Measurements from ENCODE around the gene LTBP1.
"Not testable (repeated sequence)": the region's sequence is repeated elsewhere in the genome, so short reads cannot be mapped to it uniquely, and the experiment has no call there.

LTBP1 gene, protein sequence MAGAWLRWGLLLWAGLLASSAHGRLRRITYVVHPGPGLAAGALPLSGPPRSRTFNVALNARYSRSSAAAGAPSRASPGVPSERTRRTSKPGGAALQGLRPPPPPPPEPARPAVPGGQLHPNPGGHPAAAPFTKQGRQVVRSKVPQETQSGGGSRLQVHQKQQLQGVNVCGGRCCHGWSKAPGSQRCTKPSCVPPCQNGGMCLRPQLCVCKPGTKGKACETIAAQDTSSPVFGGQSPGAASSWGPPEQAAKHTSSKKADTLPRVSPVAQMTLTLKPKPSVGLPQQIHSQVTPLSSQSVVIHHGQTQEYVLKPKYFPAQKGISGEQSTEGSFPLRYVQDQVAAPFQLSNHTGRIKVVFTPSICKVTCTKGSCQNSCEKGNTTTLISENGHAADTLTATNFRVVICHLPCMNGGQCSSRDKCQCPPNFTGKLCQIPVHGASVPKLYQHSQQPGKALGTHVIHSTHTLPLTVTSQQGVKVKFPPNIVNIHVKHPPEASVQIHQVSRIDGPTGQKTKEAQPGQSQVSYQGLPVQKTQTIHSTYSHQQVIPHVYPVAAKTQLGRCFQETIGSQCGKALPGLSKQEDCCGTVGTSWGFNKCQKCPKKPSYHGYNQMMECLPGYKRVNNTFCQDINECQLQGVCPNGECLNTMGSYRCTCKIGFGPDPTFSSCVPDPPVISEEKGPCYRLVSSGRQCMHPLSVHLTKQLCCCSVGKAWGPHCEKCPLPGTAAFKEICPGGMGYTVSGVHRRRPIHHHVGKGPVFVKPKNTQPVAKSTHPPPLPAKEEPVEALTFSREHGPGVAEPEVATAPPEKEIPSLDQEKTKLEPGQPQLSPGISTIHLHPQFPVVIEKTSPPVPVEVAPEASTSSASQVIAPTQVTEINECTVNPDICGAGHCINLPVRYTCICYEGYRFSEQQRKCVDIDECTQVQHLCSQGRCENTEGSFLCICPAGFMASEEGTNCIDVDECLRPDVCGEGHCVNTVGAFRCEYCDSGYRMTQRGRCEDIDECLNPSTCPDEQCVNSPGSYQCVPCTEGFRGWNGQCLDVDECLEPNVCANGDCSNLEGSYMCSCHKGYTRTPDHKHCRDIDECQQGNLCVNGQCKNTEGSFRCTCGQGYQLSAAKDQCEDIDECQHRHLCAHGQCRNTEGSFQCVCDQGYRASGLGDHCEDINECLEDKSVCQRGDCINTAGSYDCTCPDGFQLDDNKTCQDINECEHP (N-terminal part only)

DNA sequence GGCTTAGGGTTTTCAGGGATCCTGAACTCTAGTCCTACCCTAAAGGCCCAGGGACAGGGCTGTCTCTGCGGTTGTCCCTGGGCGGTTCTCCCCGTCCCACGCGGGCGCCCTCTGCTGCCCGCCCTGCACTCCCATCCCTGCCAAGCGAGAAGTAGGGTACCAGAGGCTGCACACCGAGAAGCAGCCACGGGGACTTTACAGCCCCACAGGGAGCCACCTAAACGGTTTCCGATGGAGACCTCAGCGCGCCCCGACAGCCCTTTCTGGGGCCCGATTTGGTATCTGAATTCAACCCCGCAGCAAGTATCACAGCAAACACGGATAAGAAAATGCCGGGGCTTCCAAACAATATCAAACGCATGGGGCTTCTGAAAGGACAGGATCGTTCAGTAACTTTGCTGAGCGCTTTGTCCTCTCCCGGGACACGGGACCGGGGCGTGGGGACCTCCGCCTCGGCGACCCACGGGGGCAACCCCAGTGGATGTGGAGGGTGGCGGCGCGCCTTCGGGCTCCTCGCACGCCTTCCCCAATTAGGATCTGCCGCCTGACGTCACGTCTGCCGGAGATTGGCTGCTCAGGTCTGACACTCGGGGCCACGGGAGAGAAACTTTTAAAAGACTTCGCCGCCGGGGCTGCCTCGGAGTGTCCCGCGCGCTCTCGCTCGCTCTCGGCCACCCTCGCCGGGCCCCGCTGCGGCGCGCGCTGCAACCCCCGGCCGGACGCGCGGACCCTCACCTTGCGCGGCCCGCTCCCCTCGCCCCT is at the start of gene LTBP1:
Gene LTBP1 (plus strand): TSS at position 640 of the 762 bp plus-strand sequence. CDS start 372 bp downstream, outside the sequence.
- DNase-seq: peak; percentile 71

DNA sequence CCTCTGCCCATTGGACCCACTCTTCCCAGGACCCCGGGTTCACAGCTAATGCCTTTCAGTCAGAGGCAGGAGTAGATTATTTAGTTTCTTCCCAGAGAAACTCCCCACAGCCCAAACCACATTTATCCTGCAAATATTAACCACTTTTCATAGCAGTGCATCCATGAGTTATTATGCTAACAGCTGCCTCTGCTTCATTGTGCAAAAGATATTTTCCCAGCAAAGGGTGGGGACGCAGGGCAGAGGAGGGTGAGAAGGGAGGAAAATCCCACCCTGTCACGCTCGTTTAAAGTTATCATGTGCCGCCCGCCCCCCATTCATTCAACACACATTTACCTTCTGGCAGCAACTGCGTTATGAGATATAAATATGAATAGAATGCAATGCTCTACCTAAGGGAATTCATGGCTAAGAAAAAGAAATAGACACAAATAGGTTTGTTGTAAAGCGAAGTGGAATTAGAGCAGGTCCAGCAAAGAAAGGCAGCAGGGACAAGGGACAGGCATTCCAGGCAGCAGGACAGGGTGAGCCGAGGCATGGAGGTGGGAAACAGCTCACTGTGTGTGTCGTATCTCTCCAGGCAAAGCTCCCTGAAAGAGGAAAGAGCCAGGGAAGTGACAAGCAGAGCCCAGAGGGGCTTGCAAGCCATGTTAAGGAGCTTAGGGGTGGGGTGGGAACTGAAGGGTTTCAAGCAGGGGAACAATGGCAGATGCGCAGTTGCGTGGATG is 46.3 kb upstream of the LTBP1 start:
- no peak for DNase-seq

DNA sequence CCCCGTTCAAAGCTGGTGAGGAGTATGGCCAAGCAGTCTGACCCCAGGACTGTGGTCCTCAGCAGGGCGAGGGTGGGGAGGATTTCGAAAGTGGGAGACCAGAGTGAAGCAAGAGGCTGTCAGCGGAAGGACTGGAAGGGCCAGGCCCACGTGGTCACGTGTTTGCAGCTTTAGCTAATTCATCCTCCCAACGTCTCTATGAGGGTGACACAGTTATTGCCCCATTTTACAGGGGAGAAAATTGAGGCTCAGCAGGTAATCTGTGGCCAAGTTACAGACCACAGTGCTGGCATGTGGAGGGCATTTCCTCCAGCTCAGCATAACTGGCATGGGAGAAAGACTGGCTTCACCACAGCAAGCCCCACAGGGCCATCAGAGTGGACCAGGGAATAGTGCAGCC is 45.4 kb upstream of the LTBP1 start:
- DNase-seq: no peak

DNA sequence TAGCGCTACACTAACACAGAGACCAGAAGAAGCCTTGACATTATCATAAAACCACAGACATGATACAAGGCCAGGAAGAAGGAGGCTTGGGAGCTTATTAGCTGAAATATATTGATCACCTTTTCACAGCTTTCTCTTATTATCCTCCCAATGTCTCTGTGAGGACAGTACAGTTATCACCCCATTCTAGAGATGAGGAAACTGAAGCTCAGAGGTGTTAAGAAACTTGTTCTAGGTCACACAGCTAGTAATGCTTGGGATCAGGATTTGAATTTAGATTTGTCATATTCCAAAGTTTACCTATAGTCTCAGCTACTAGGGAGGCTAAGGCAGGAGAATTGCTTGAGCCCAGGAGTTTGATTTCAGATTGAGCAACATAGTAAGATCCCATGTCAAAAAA is 44.6 kb upstream of the LTBP1 start:
- DNase-seq: no peak

DNA sequence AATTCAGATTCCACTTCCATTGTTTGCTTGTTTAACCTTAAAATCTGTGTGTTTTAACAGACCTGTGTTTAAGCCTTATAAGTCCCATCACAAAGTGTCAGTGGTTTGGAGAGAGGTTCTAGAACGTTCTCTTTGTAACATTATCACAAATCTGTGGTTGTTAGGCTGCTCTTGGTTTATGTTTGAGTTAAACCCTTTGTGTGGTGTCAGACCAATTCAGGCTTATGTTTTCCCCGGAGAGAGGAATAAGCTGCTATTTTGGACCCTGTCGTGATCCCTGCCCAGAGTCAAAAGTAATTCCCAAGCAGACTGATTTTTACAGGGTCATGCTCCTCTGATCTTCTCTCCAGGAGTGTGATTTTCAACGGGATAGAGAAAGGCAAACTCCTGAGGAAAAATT is 43.8 kb upstream of the LTBP1 start:
- no peak for DNase-seq

DNA sequence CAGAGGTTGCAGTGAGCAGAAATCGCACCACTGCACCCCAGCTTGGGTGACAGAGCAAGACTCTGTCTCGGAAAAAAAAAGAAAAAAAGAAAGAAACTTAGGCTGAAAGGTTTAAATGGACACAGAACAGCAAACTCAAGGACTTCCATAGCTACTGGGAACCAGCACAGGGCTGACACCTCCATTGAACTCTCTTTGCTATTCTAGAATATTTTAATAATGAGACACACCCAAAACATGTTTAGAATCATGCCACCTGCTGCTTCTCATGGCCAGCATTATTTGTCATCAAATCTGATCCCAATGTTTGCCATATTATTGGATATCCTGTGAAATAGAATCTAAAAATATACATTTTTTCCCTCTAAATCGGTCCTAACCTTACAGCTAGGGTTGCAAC is 42.7 kb upstream of the LTBP1 start:
- DNase-seq: no peak

DNA sequence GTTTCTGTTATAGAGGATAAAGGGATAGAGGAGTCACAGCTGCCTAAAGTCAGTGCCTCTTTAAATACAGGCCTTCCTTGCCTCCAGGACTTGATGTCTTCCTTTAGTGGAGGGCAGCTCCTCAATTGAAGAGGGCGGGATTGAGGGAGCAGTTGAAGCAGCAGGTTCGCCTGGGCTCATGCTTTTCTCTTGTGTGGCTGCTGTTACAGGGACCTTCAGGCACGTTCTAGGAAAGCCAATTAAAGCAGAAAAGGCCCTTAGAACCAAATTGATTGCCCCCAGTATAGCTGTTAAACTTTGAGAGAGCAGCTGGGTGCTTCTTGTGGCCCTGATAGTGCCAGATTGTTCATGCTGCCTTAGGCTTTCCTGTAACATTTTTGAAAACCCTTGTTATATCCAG is 42.0 kb upstream of the LTBP1 start:
- DNase-seq: no peak

DNA sequence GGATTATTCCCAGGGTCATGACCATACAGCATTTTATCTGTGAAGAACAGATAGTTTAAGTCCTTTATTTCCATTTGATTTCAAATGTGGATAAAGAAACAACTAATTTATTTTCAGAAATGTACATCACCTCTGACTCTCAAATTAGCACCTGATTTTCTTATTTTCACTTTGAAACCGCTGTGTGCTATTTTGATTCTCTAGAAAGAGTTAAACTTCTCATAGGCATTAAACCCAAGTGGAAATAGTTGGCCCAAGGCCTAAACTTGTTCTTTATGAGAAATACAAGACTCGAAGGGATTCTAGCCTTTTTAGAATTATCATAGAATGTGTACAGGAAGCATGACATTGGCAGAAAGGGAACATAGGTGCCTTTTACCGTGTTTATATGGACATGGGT is 41.5 kb upstream of the LTBP1 start:
- DNase-seq: no peak

DNA sequence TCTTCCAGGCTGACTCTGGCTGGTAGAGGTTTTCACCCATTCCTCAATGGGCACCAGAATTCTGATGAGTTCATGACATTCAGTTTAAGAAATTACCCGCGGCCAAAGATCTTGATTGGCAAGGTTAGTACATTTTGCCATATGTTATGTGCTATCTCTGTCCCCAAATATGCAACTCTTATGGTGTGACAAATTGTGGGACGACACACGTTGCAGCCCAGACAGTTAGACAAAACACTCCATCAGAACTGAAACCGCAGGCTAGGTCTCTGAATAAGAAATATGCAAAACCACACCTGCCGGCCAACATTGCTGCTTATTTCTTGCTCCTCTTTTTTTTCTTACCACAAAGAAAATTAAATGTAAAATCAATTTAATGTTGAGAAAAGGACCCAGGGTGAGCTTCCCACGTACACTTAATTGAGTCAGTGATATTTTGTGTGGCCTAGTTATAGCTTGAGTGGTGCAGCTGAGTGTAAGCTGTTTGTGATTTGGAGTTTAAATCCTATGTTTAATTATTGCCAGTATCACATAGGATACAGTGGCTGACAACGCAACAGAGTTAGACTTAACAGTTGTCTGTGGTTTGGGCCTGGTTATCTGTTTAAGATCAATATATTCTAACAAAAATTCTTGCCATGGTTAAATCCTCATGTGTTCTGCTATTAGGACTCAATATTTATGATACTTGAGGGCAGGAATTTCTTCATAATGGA is 35.7 kb upstream of the LTBP1 start:
- no peak for DNase-seq

DNA sequence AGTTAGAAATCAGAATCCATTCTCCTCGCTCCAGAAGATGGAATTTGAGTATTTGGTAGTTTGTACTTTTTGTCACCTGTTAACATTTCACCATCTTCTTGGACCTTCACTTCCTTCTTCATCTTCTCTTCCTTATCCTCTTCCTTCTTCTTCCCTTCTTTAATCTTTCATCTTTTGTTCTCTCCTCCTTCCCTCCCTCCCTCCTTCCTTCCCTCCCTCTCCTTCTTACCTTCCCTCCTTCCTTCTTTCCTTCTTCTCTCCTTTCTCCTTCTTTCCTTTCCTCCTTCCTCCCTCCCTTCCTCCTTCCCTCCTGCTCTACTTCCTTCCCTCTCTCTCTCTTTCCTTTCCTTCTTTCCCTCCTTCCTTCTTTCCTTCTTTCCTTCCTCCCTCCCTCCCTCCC is 31.1 kb upstream of the LTBP1 start:
- DNase-seq: no peak

DNA sequence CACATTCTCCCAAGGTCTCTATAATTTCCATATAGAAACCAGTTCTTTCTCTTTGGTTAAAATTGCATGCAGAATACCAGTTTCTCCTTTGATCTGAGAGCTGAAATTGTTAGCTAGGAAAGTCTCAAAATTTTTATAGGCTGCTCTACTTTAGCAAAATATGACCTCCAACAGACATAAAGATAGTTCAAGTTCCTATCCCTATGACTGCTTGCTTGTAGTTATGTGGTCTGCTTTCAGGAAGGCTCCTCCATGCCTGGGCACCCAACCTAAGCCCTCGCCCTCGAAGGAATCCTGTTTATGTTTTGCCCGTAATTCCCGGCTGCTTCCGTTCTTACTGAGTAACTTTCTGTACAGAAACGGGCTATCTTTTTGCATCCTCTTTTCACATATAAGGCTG is 28.0 kb upstream of the LTBP1 start:
- DNase-seq: no peak

DNA sequence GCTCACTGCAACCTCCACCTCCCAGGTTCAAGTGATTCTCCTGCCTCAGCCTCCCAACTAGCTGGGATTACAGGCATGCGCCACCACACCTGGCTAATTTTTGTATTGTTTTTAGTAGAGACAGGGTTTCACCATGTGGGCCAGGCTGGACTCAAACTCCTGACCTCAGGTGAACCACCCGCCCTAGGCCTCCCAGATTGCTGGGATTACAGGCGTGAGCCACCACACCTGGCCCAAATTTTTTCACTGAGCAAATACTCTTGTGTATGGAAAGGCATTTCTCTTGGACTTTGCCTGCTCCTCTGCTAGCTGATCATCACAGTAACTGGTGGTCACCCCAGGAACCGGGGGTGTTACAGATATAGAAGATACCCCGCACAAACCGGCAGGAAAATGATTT is 26.9 kb upstream of the LTBP1 start:
- not testable (repeated sequence) for DNase-seq

DNA sequence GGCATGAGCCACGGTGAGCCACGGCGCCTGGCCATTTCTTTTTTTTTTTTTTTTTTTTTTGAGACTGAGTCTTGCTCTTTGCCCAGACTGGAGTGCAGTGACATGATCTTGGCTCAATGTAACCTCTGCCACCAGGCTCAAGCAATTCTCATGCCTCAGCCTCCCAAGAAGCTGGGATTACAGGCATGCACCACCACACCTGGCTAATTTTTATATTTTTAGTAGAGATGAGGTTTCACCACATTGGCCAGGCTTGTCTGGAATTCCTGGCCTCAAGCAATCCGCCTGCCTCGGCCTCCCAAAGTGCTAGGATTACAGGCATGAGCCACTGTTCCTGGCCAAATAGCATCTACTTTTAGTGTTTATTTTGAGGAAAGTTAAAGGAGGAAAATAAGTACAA is 25.3 kb upstream of the LTBP1 start:
- DNase-seq: not testable (repeated sequence)

DNA sequence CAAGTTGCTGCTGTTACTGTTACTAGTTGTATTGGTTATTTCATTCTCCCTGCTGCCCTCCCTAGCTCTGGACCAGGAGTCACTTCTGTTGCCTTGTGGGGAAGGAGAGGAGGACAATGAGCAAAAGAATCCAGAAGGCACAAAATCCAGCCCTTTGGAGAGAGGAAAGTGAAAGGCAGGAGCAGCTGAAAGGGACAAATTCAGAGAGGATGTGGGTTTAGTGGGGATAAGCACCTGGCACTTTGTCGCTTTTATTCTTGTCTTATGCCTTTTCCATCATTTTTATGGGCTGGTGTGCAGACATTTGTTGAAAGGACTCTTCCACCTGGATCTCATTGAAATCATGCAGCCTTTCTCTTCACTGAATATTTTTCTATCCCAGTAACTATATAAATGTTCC is 24.3 kb upstream of the LTBP1 start:
- DNase-seq: no peak

DNA sequence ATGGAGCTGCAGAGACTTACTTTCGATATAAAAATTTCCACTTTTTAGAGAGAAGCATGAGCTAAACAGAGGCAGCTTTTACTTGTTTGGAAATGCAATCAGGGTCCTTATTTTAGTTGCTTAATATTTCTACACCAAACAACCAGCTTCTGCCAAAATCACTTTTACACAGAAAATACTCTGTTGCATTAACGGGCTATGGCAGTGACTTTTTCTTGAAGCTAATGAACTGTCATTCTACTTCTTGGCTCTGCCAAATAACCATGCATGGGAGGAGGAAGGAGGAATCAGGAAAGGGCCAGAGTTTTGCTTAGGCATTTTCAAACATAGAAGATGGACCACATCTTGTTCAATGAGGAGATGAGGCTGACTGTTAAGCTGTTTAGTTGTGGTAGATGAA is 23.6 kb upstream of the LTBP1 start:
- no peak for DNase-seq

DNA sequence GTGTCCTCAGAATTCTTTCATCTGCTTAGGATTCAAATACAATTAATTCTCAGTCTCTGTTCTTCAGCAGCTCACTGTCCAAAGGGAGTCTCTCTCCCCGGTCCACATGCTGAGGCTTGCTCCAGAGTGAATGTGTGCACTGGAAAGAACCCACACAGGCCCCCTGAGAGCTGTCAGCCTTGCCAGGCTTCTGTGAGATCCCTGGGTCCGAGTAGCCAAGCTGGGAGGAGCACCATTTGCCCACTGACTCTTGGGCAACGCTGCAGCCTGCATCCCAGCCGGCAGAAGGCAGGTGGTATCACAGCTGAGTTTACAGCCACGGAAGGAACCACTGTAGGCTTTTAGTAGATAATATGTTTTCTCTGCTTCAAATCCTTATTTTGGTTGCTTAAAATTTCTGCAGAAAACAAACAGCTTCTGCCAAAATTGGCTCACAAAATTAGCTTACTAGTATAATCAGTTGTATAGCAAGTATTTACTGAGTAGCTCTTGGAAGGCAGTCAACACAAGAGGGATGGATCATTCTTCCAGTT is 21.4 kb upstream of the LTBP1 start:
- DNase-seq: no peak

DNA sequence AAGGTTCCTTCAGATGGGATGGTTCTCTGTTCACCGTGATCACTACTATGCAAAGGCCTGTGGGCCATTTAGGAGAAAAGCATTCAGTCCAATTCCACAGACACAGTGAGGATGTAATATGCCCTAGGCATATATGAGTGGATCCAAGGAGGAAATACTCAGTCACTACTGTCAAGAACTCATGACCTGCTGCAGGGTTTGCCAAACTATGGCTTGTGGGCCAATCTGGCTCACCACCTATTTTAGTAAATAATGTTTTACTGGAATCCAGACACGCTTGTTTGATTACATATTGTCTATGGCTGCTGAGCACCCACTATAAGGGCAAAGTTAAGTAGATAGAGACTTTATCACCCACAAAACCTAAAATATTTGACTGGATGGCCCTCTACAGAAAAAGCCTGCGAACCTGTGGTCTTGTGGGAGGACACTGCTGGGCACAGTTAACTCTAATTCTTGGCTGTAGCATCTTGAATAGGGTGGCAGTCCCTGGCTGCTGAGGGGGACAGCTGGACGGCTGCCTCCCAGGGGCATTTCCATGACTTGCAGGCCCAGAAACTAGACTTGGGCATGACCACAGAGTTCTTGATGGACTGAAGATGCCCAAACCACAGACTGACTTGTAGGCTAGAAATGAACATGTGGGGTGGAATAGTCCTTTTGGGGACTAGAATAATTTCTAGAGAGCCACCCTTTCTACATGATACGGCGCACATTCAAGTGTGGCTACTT is 20.6 kb upstream of the LTBP1 start:
- DNase-seq: no peak

DNA sequence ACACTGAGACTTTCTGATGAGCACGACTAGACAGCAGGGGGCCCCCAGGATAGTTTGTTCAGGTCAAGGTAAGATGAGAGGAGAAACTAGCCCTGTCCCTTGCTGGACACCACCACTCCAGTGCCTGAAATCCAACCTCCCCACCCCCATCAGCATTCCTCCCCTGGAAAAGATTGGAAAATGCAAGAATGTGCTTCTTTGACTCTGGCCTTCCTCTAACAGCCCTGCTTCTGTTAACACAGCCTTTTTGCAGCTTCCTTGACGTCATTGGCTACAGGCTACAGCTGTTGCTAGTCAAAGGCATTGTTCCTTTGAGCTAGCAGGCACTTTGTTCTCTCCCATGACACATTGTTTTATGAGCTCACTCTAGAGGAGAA is 20.1 kb upstream of the LTBP1 start:
- no peak for DNase-seq

DNA sequence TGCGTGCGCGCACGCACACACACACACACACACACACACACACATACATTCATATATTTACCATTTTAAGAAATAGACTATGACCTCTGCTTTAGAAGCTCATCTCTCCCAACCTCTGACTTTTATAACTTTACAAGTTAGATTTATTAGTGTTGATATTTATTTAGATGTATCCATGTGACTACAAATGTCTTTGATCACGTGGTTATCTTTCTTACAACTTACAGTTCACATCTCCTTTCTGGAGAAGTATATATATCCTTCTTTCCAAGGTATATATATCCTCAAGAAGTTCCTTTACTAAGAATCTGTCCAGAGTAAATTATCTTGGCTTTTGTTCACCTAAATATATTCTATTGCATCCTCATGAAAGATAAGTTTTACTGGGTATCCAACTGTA is 16.3 kb upstream of the LTBP1 start:
- DNase-seq: no peak

DNA sequence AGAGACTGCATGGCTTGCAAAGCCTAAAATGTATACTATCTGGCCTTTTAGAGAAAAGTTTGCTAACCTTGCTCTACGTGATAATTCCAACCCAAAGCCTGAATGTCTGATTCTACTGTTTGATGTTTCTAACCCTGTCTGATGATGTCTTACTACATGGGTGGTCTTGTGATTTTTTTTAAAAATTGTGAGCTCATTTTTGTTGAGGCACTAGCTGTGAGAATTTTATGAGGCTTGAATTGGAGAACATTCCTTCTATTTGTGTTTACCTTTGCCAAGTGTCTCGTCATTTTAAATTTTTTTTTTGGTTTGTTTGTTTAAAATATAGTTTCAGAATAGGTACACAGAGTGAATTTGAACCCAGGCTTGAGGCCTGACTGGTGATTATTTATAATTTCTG is 15.2 kb upstream of the LTBP1 start:
- DNase-seq: no peak

Data from CD4-positive, alpha-beta T cell treated with Interleukin-21 for 1 hour (primary cell).